Ishikawa (cell line): ENCODE measurements around the gene FHIT.

ENCODE experiments used
- CEBPB ChIP-seq: IDR thresholded peaks from 2 replicates; pipeline ENCODE4 v1.6.1; 2012
- FOXM1 ChIP-seq: IDR thresholded peaks from 2 replicates; pipeline ENCODE4 v1.6.1; 2012; ENCODE audit warnings: low read depth, borderline replicate concordance
- NFIC ChIP-seq: IDR thresholded peaks from 2 replicates; pipeline ENCODE4 v1.6.1; 2012
- RAD21 ChIP-seq: IDR thresholded peaks from 2 replicates; pipeline ENCODE4 v1.6.1; 2012; ENCODE audit warnings: low read depth
- REST ChIP-seq: IDR thresholded peaks from 2 replicates; pipeline ENCODE4 v1.6.1; 2012; ENCODE audit warnings: low read depth, mild to moderate bottlenecking
- TAF1 ChIP-seq: IDR thresholded peaks from 2 replicates; pipeline ENCODE4 v1.6.1; 2012; ENCODE audit warnings: low read depth, mild to moderate bottlenecking
- TEAD4 ChIP-seq: IDR thresholded peaks from 2 replicates; pipeline ENCODE4 v1.6.1; 2012
- YY1 ChIP-seq: IDR thresholded peaks from 2 replicates; pipeline ENCODE4 v1.6.1; 2012; ENCODE audit warnings: low read depth

DNA sequence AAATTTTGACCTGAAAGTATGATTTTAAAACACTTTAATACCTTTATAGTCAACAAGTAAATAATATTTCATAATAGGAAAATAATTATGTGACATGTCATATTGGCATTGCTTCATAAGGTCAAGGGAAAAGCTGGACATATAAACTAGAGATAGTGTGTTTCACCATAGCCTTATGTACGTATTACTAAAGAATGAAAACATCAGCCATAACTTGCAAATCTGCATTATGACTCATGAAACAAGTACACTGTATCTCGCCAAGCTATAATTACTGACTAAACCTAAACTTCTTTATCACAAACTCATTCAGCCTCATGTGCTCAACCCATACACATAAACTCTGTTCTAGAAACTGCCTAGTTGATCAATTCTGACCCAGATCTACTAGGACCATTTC, 950.1 kb downstream of the FHIT start:
- TF ChIP-seq NFIC, result no peak
- no peak for TF ChIP-seq RAD21
- TF ChIP-seq CEBPB, result no peak
- TF ChIP-seq FOXM1, result no peak
- no peak for TF ChIP-seq TEAD4
- TF ChIP-seq REST, result no peak
- no peak for TF ChIP-seq YY1
- no peak for TF ChIP-seq TAF1
